Measurements from ENCODE around the gene LGALS3BP. TPM values are rescaled to one million over a fixed set of nuclear protein-coding genes. Genes with fewer than 3 reads are reported as not detected.

LGALS3BP gene
- total RNA-seq, 1 experiment from 2014 or later: 361 TPM

DNA sequence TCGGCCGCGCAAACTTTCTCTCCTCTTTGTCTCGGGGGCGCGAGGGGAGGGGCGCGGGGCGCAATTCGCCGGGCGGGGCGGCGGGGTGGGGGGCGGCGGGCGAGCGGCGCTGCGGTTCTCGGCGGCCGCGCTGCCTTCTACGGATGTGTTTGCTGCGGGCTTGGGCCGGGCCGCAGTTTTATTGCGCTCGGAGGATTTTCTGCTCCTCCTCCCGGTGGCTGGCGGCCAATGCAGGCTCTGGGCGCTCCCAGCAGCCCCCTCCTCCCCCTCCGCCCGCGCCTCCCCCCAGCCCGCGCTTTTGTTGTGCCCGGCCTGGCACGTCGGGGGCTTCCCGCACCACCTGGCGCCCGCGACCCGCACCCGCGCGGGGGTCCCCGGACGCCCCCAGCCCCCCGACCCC, 54.5 kb downstream of the LGALS3BP start, which contains the start of gene TIMP2:
TSS of gene TIMP2 (minus strand) at position 154 of the 400 bp plus-strand sequence. CDS start 299 bp downstream, outside the sequence.
- H3K27ac ChIP-seq (ENCODE audit: low read length): peak within 1 kb of the TSS; percentile 69; the same call in 1 of the 2 replicates
- H3K4me3 ChIP-seq (ENCODE audit: low read depth in 2 of 2, low read length in 2 of 2): peak within 1 kb of the TSS; percentile 50 to 65
- H3K36me3 ChIP-seq (ENCODE audit: control insufficient read depth, insufficient read depth, low read length): no peaks in the 10 kb centered on the region
- H3K27me3 ChIP-seq (ENCODE audit: control insufficient read depth, insufficient read depth, low read length): no peaks in the 10 kb centered on the region
- in situ Hi-C loops (cut with HindIII; ENCODE audit: low pct_unique_long_range_greater_than_20kb, low sequenced_read_pairs) (no loop called here), intact Hi-C loops (cut with micrococcal nuclease; ENCODE audit: unreplicated experiment) (no loop called here)
- CTCF ChIA-PET: no interaction called here
- no peak for DNase-seq (ENCODE audit: low read depth, low spot score)
- peak; percentile 81 for ATAC-seq
- no peaks in the 10 kb centered on the region for H3K9me3 ChIP-seq (ENCODE audit: control insufficient read depth, insufficient read depth, low read depth, low read length)
- POLR2A ChIA-PET: no interaction called here
- no TSS peak for BruUV-seq (replicated peaks)
- H3K4me1 ChIP-seq (ENCODE audit: control insufficient read depth, insufficient read depth, low read length): peaks cover 25% of the 10 kb centered on the region
- peak; percentile 34; the same call in 1 of the 2 replicates for TF ChIP-seq POLR2AphosphoS5 (IDR thresholded peaks at IDR 0.05; ENCODE audit: low read depth, low read length)
- TF ChIP-seq TCF7L2 (IDR thresholded peaks at IDR 0.05; ENCODE audit: low read depth, low read length): no peak

DNA sequence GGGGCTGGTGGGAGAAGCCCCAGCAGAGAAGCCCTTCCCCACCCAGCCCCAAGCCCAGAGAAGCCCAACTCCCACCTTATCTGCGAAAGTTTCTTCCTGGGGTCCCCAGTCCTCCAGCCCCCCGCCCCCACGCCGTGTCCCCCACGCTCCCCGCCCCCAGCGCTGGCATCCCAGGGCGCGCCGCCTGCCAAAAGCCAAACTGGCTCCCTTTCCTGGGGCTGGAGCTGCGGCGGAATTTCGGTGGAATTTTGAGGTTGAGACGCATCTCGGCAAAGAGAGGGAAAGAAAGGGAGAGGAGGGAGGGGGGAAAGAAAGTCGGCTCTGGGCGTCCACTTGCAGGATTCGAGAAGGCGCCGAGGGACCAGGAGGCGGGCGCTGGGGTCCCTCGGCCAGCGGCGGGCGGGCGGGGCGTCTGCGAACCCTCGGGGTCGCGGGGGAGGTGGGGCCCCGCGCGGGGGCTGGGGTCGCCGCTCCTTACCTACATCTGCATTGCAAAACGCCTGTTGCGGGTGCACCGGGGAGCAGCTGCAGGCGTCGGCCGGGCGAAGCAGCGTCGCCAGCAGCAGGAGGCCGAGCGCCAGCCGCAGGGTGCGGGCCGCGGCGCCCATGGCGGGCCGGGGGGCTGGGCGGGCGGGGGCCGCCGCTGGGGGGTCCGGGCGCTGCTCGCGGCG, 55.1 kb downstream of the LGALS3BP start:
- POLR2A ChIA-PET: no interaction called here
- H3K27ac ChIP-seq (ENCODE audit: low read length): peak overlapping the region; percentile 26; the same call in 1 of the 2 replicates
- peak; percentile 50 for ATAC-seq

More for the DNA sequence above, 55.1 kb downstream of the LGALS3BP start:
- Histone ChIP-seq H3K4me3 (ENCODE audit: low read depth in 2 of 2, low read length in 2 of 2) (peak overlapping the region; percentile 50 to 65), H3K36me3 (ENCODE audit: control insufficient read depth, insufficient read depth, low read length) (no peaks in the 10 kb centered on the region), H3K4me1 (ENCODE audit: control insufficient read depth, insufficient read depth, low read length) (peaks cover 25% of the 10 kb centered on the region), H3K9me3 (ENCODE audit: control insufficient read depth, insufficient read depth, low read depth, low read length) (no peaks in the 10 kb centered on the region), H3K27me3 (ENCODE audit: control insufficient read depth, insufficient read depth, low read length) (no peaks in the 10 kb centered on the region)
- intact Hi-C loops (cut with micrococcal nuclease; ENCODE audit: unreplicated experiment) (no loop called here), in situ Hi-C loops (cut with HindIII; ENCODE audit: low pct_unique_long_range_greater_than_20kb, low sequenced_read_pairs) (no loop called here)
- TF ChIP-seq POLR2AphosphoS5 (IDR thresholded peaks at IDR 0.05; ENCODE audit: low read depth, low read length) (no peak), SIN3A (IDR thresholded peaks at IDR 0.05; ENCODE audit: borderline replicate concordance, insufficient read depth, low read depth, low read length) (no peak), TCF7L2 (IDR thresholded peaks at IDR 0.05; ENCODE audit: low read depth, low read length) (no peak)
- TF ChIP-seq, protein P1, sequence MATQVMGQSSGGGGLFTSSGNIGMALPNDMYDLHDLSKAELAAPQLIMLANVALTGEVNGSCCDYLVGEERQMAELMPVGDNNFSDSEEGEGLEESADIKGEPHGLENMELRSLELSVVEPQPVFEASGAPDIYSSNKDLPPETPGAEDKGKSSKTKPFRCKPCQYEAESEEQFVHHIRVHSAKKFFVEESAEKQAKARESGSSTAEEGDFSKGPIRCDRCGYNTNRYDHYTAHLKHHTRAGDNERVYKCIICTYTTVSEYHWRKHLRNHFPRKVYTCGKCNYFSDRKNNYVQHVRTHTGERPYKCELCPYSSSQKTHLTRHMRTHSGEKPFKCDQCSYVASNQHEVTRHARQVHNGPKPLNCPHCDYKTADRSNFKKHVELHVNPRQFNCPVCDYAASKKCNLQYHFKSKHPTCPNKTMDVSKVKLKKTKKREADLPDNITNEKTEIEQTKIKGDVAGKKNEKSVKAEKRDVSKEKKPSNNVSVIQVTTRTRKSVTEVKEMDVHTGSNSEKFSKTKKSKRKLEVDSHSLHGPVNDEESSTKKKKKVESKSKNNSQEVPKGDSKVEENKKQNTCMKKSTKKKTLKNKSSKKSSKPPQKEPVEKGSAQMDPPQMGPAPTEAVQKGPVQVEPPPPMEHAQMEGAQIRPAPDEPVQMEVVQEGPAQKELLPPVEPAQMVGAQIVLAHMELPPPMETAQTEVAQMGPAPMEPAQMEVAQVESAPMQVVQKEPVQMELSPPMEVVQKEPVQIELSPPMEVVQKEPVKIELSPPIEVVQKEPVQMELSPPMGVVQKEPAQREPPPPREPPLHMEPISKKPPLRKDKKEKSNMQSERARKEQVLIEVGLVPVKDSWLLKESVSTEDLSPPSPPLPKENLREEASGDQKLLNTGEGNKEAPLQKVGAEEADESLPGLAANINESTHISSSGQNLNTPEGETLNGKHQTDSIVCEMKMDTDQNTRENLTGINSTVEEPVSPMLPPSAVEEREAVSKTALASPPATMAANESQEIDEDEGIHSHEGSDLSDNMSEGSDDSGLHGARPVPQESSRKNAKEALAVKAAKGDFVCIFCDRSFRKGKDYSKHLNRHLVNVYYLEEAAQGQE (IDR thresholded peaks at IDR 0.05; ENCODE audit: insufficient read depth in 1 of 2, low read depth in 2 of 2, low read length in 1 of 2): no peak
- TF ChIP-seq, protein P2, sequence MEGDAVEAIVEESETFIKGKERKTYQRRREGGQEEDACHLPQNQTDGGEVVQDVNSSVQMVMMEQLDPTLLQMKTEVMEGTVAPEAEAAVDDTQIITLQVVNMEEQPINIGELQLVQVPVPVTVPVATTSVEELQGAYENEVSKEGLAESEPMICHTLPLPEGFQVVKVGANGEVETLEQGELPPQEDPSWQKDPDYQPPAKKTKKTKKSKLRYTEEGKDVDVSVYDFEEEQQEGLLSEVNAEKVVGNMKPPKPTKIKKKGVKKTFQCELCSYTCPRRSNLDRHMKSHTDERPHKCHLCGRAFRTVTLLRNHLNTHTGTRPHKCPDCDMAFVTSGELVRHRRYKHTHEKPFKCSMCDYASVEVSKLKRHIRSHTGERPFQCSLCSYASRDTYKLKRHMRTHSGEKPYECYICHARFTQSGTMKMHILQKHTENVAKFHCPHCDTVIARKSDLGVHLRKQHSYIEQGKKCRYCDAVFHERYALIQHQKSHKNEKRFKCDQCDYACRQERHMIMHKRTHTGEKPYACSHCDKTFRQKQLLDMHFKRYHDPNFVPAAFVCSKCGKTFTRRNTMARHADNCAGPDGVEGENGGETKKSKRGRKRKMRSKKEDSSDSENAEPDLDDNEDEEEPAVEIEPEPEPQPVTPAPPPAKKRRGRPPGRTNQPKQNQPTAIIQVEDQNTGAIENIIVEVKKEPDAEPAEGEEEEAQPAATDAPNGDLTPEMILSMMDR (IDR thresholded peaks at IDR 0.05): no peak
- no TSS peak for BruUV-seq (replicated peaks)
- DNase-seq (ENCODE audit: low read depth, low spot score): no peak
- CTCF ChIA-PET: interaction anchor here (0.6 to 0.7 kb wide), 2 partner anchors 9 to 38 kb away, joined by 3 to 13 read pairs; no protein-coding TSS in a partner anchor

All from Panc1 (cell line).